ENCODE measurements around the gene TIE1. TPM values are rescaled to one million over a fixed set of nuclear protein-coding genes. Genes with fewer than 3 reads are reported as not detected.

Gene TIE1
- total RNA-seq, 2 donors from 2014 or later: 5.1 to 7.6 TPM

- H3K4me3 ChIP-seq: no peak overlapping the region
- no peaks in the 10 kb centered on the region for H3K4me1 ChIP-seq
- no peak overlapping the region for H3K9ac ChIP-seq (ENCODE audit: low read depth in 2 of 2, low read length in 2 of 2)
- no peaks in the 10 kb centered on the region for H3K27me3 ChIP-seq
- no peak overlapping the region for H3K27ac ChIP-seq
- TF ChIP-seq CTCF (IDR thresholded peaks at IDR 0.05): no peak
- intact Hi-C loops (cut with DNase I): no loop called here
- no peaks in the 10 kb centered on the region for H3K9me3 ChIP-seq
- DNase-seq: no peak
- no peaks in the 10 kb centered on the region for H3K36me3 ChIP-seq
Observed at GRCh38 chr1:43279666-43280065, 21.1 kb upstream of the TIE1 start.

GRCh38 chr1:43280692-43281091, 20.1 kb upstream of the TIE1 start:
- no peak overlapping the region for H3K9ac ChIP-seq (ENCODE audit: low read depth in 2 of 2, low read length in 2 of 2)
- H3K9me3 ChIP-seq: no peaks in the 10 kb centered on the region
- no peak for DNase-seq
- no peak for TF ChIP-seq CTCF (IDR thresholded peaks at IDR 0.05)
- no peaks in the 10 kb centered on the region for H3K27me3 ChIP-seq
- intact Hi-C loops (cut with DNase I): no loop called here
- no peak overlapping the region for H3K27ac ChIP-seq
- H3K4me3 ChIP-seq: no peak overlapping the region
- H3K4me1 ChIP-seq: no peaks in the 10 kb centered on the region
- H3K36me3 ChIP-seq: no peaks in the 10 kb centered on the region

GRCh38 chr1:43282220-43283195, 18.3 kb upstream of the TIE1 start:
- no peaks in the 10 kb centered on the region for H3K27me3 ChIP-seq
- H3K9ac ChIP-seq (ENCODE audit: low read depth in 2 of 2, low read length in 2 of 2): no peak overlapping the region
- no peaks in the 10 kb centered on the region for H3K36me3 ChIP-seq
- no peak for TF ChIP-seq CTCF (IDR thresholded peaks at IDR 0.05)
- no peaks in the 10 kb centered on the region for H3K9me3 ChIP-seq
- H3K4me1 ChIP-seq: no peaks in the 10 kb centered on the region
- no peak for DNase-seq
- H3K27ac ChIP-seq: no peak overlapping the region
- intact Hi-C loops (cut with DNase I): no loop called here
- no peak overlapping the region for H3K4me3 ChIP-seq

- no peak for DNase-seq
- TF ChIP-seq CTCF (IDR thresholded peaks at IDR 0.05): no peak
- no peaks in the 10 kb centered on the region for H3K4me1 ChIP-seq
- H3K27me3 ChIP-seq: no peaks in the 10 kb centered on the region
- intact Hi-C loops (cut with DNase I): no loop called here
- H3K27ac ChIP-seq: peak overlapping the region; percentile 85
- H3K9me3 ChIP-seq: no peaks in the 10 kb centered on the region
- peak overlapping the region in 1 of 2 donors; percentile 93 for H3K9ac ChIP-seq (ENCODE audit: low read depth in 2 of 2, low read length in 2 of 2)
- peak overlapping the region; percentile 36 for H3K4me3 ChIP-seq
- no peaks in the 10 kb centered on the region for H3K36me3 ChIP-seq
Observed at GRCh38 chr1:43284065-43284464, 16.7 kb upstream of the TIE1 start.

GRCh38 chr1:43284546-43285110, 16.2 kb upstream of the TIE1 start:
- intact Hi-C loops (cut with DNase I): no loop called here
- peak; percentile 57 for DNase-seq
- no peaks in the 10 kb centered on the region for H3K4me1 ChIP-seq
- H3K36me3 ChIP-seq: no peaks in the 10 kb centered on the region
- peak overlapping the region; percentile 85 for H3K27ac ChIP-seq
- peak overlapping the region; percentile 36 for H3K4me3 ChIP-seq
- H3K9ac ChIP-seq (ENCODE audit: low read depth in 2 of 2, low read length in 2 of 2): peak overlapping the region; percentile 65 to 93
- no peaks in the 10 kb centered on the region for H3K9me3 ChIP-seq
- H3K27me3 ChIP-seq: no peaks in the 10 kb centered on the region
- no peak for TF ChIP-seq CTCF (IDR thresholded peaks at IDR 0.05)

All from colonic mucosa (tissue), 4 donors.